Thyroid gland (tissue), 4 donors: Measurements from ENCODE around the gene RPP14.

Source experiments
- CTCF ChIP-seq, 6 experiments: fragments of 200-600 bp in 3 of 6; fragments of 450-650 bp in 3 of 6; sonication (generic) in 3 of 6; IDR thresholded peaks; one replicate each; pipeline ENCODE4 v1.5.1; 2016 to 2019; ENCODE audit warnings: antibody characterized with exemption in 6 of 6, mild to moderate bottlenecking in 2 of 6, inconsistent platforms in 1 of 6, moderate library complexity in 1 of 6
- POLR2A ChIP-seq, 2 donors: fragments of 450-650 bp; IDR thresholded peaks; one replicate each; pipeline ENCODE4 v1.6.1; 2017; ENCODE audit warnings: antibody characterized with exemption in 2 of 2, mild to moderate bottlenecking in 2 of 2, moderate library complexity in 1 of 2

GRCh38 chr3:58347984-58348383 is 41.9 kb downstream of the RPP14 start:
- TF ChIP-seq CTCF (IDR thresholded peaks at IDR 0.05) (no peak), POLR2A (IDR thresholded peaks at IDR 0.05) (no peak)
